ENCODE measurements around the gene GET4.

GET4 gene

GRCh38 chr7:882336-883035 is 6.1 kb downstream of the GET4 start:
- no peak for DNase-seq
- CTCF ChIA-PET = no interaction called here
- Mint-ChIP-seq H3K4me3 (no peak overlapping the region), H3K4me1 (peaks cover 18% of the 10 kb centered on the region), H3K36me3 (peaks cover 14% of the 10 kb centered on the region), H3K9me3 (no peaks in the 10 kb centered on the region), H3K27me3 (no peaks in the 10 kb centered on the region), H3K27ac (no peak overlapping the region)

GRCh38 chr7:883055-884021 is 7.0 kb downstream of the GET4 start:
- no peak for DNase-seq
- Mint-ChIP-seq H3K9me3 (no peaks in the 10 kb centered on the region), H3K36me3 (peaks cover 14% of the 10 kb centered on the region), H3K27ac (no peak overlapping the region), H3K4me1 (peaks cover 13% of the 10 kb centered on the region), H3K27me3 (no peaks in the 10 kb centered on the region), H3K4me3 (no peak overlapping the region)
- CTCF ChIA-PET = interaction anchor here (1.1 kb wide), 1 partner anchor 25 kb away, joined by 3 read pairs; no protein-coding TSS in a partner anchor

- no peak overlapping the region for H3K27ac Mint-ChIP-seq
- no peaks in the 10 kb centered on the region for H3K27me3 Mint-ChIP-seq
- peaks cover 13% of the 10 kb centered on the region for H3K36me3 Mint-ChIP-seq
- no peak for DNase-seq
- no peaks in the 10 kb centered on the region for H3K9me3 Mint-ChIP-seq
- H3K4me1 Mint-ChIP-seq = peaks cover 4% of the 10 kb centered on the region
- CTCF ChIA-PET = interaction anchor here (1.1 kb wide), 1 partner anchor 24 kb away, joined by 3 read pairs; no protein-coding TSS in a partner anchor
- H3K4me3 Mint-ChIP-seq = no peak overlapping the region
Observed at GRCh38 chr7:884191-885003, 8.0 kb downstream of the GET4 start.

- Mint-ChIP-seq H3K36me3 (peaks cover 11% of the 10 kb centered on the region), H3K4me1 (peaks cover 3% of the 10 kb centered on the region), H3K27ac (no peak overlapping the region), H3K4me3 (no peak overlapping the region), H3K27me3 (no peaks in the 10 kb centered on the region), H3K9me3 (no peaks in the 10 kb centered on the region)
- no peak for DNase-seq
- CTCF ChIA-PET = no interaction called here
Observed at GRCh38 chr7:885261-885892, 9.0 kb downstream of the GET4 start.

GRCh38 chr7:885893-886625 is 9.7 kb downstream of the GET4 start:
- Mint-ChIP-seq H3K36me3 (peaks cover 16% of the 10 kb centered on the region), H3K27me3 (no peaks in the 10 kb centered on the region), H3K9me3 (no peaks in the 10 kb centered on the region), H3K4me1 (no peaks in the 10 kb centered on the region), H3K4me3 (no peak overlapping the region), H3K27ac (no peak overlapping the region)
- DNase-seq = no peak
- CTCF ChIA-PET = no interaction called here

GRCh38 chr7:886626-887487 is 10.5 kb downstream of the GET4 start:
- no peak overlapping the region for H3K27ac Mint-ChIP-seq
- H3K36me3 Mint-ChIP-seq = peaks cover 19% of the 10 kb centered on the region
- H3K4me1 Mint-ChIP-seq = no peaks in the 10 kb centered on the region
- no peak overlapping the region for H3K4me3 Mint-ChIP-seq
- H3K9me3 Mint-ChIP-seq = no peaks in the 10 kb centered on the region
- DNase-seq = no peak
- no peaks in the 10 kb centered on the region for H3K27me3 Mint-ChIP-seq
- CTCF ChIA-PET = no interaction called here

GRCh38 chr7:887488-887820 is 11.1 kb downstream of the GET4 start:
- H3K27ac Mint-ChIP-seq = no peak overlapping the region
- peaks cover 24% of the 10 kb centered on the region for H3K36me3 Mint-ChIP-seq
- DNase-seq = no peak
- H3K9me3 Mint-ChIP-seq = peaks cover 2% of the 10 kb centered on the region
- CTCF ChIA-PET = no interaction called here
- H3K4me3 Mint-ChIP-seq = no peak overlapping the region
- no peaks in the 10 kb centered on the region for H3K27me3 Mint-ChIP-seq
- no peaks in the 10 kb centered on the region for H3K4me1 Mint-ChIP-seq

- DNase-seq = no peak
- CTCF ChIA-PET = no interaction called here
- Mint-ChIP-seq H3K36me3 (peaks cover 31% of the 10 kb centered on the region), H3K4me3 (no peak overlapping the region), H3K4me1 (no peaks in the 10 kb centered on the region), H3K27me3 (no peaks in the 10 kb centered on the region), H3K9me3 (peaks cover 5% of the 10 kb centered on the region), H3K27ac (no peak overlapping the region)
Observed at GRCh38 chr7:888081-889024, 12.0 kb downstream of the GET4 start.

GRCh38 chr7:889025-889390 is 12.7 kb downstream of the GET4 start:
- peaks cover 34% of the 10 kb centered on the region for H3K36me3 Mint-ChIP-seq
- H3K4me3 Mint-ChIP-seq = no peak overlapping the region
- H3K9me3 Mint-ChIP-seq = peaks cover 5% of the 10 kb centered on the region
- CTCF ChIA-PET = no interaction called here
- H3K27ac Mint-ChIP-seq = no peak overlapping the region
- H3K27me3 Mint-ChIP-seq = no peaks in the 10 kb centered on the region
- no peak for DNase-seq
- no peaks in the 10 kb centered on the region for H3K4me1 Mint-ChIP-seq

- H3K36me3 Mint-ChIP-seq = peaks cover 37% of the 10 kb centered on the region
- no peak overlapping the region for H3K4me3 Mint-ChIP-seq
- no peaks in the 10 kb centered on the region for H3K27me3 Mint-ChIP-seq
- peaks cover 5% of the 10 kb centered on the region for H3K9me3 Mint-ChIP-seq
- DNase-seq = no peak
- no peaks in the 10 kb centered on the region for H3K4me1 Mint-ChIP-seq
- CTCF ChIA-PET = no interaction called here
- no peak overlapping the region for H3K27ac Mint-ChIP-seq
Observed at GRCh38 chr7:889391-889790, 13.0 kb downstream of the GET4 start.

- H3K27ac Mint-ChIP-seq = no peak overlapping the region
- DNase-seq = no peak
- H3K27me3 Mint-ChIP-seq = no peaks in the 10 kb centered on the region
- H3K4me3 Mint-ChIP-seq = no peak overlapping the region
- H3K9me3 Mint-ChIP-seq = peaks cover 5% of the 10 kb centered on the region
- peaks cover 45% of the 10 kb centered on the region for H3K36me3 Mint-ChIP-seq
- H3K4me1 Mint-ChIP-seq = no peaks in the 10 kb centered on the region
- CTCF ChIA-PET = no interaction called here
Observed at GRCh38 chr7:890868-891267, 14.5 kb downstream of the GET4 start.

GRCh38 chr7:891291-891690 is 14.9 kb downstream of the GET4 start:
- H3K4me3 Mint-ChIP-seq = no peak overlapping the region
- H3K9me3 Mint-ChIP-seq = peaks cover 5% of the 10 kb centered on the region
- no peak overlapping the region for H3K27ac Mint-ChIP-seq
- no peak for DNase-seq
- no peaks in the 10 kb centered on the region for H3K4me1 Mint-ChIP-seq
- H3K36me3 Mint-ChIP-seq = peaks cover 49% of the 10 kb centered on the region
- CTCF ChIA-PET = no interaction called here
- no peaks in the 10 kb centered on the region for H3K27me3 Mint-ChIP-seq
